ENCODE data around the gene EPB41L4B. TPM values are rescaled to one million over a fixed set of nuclear protein-coding genes. Genes with fewer than 3 reads are reported as not detected.

Gene EPB41L4B
- total RNA-seq, 2 experiments from 2014 or later: 0.34 TPM

DNA sequence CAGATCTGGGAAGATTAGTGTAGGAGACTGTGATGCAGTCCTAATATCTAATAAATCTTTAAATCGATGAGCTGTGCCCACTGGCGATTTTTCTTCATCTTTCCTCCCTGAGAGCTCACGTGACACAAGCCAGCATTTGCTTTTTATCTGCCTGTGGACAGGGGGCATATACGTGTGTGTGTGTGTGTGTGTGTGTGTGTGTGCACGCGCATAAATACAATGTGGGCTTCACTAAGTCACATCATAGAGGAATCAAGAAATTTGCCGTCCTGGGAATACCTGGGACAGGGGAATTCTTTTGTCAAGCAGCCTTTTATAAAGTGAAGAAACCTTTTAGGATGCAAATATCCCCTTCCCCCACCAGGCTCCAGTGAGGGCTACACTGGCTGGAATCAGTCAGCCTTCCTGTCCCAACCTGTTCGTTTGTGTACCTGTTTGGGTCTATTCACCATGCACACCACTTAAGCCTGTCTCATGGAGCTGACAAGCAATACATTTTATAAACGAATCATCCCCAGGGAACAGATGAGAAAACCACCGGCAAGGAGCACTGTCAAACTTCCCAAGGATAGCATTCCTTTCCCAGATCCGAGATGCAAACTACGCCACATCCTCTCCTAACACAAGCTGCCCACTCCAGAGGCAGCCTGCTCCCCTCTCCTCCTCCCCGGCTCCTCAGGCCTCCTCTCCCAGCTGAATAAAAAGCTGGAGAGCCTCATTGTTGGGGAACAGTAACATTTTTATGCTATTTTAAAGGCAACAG is 2.7 kb downstream of the EPB41L4B start:
- ChIA-PET CTCF (interaction anchor here (1.9 kb wide), 1 partner anchor 73 kb away, joined by 6 read pairs; no protein-coding TSS in a partner anchor), POLR2A (no interaction called here)
- intact Hi-C loops (cut with micrococcal nuclease): loop anchor here (5.0 kb wide), 1 partner anchor 76 kb away; no protein-coding TSS in a partner anchor
- Mint-ChIP-seq H3K27me3 (peaks cover 63% of the 10 kb centered on the region), H3K4me3 (no peak overlapping the region), H3K9me3 (no peaks in the 10 kb centered on the region), H3K36me3 (ENCODE audit: low read depth) (no peaks in the 10 kb centered on the region), H3K4me1 (ENCODE audit: low read depth) (peaks cover 11% of the 10 kb centered on the region), H3K27ac (no peak overlapping the region)
- DNase-seq (no peak), ATAC-seq (no peak)
- TF ChIP-seq, protein P1, sequence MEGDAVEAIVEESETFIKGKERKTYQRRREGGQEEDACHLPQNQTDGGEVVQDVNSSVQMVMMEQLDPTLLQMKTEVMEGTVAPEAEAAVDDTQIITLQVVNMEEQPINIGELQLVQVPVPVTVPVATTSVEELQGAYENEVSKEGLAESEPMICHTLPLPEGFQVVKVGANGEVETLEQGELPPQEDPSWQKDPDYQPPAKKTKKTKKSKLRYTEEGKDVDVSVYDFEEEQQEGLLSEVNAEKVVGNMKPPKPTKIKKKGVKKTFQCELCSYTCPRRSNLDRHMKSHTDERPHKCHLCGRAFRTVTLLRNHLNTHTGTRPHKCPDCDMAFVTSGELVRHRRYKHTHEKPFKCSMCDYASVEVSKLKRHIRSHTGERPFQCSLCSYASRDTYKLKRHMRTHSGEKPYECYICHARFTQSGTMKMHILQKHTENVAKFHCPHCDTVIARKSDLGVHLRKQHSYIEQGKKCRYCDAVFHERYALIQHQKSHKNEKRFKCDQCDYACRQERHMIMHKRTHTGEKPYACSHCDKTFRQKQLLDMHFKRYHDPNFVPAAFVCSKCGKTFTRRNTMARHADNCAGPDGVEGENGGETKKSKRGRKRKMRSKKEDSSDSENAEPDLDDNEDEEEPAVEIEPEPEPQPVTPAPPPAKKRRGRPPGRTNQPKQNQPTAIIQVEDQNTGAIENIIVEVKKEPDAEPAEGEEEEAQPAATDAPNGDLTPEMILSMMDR (IDR thresholded peaks at IDR 0.05): no peak

DNA sequence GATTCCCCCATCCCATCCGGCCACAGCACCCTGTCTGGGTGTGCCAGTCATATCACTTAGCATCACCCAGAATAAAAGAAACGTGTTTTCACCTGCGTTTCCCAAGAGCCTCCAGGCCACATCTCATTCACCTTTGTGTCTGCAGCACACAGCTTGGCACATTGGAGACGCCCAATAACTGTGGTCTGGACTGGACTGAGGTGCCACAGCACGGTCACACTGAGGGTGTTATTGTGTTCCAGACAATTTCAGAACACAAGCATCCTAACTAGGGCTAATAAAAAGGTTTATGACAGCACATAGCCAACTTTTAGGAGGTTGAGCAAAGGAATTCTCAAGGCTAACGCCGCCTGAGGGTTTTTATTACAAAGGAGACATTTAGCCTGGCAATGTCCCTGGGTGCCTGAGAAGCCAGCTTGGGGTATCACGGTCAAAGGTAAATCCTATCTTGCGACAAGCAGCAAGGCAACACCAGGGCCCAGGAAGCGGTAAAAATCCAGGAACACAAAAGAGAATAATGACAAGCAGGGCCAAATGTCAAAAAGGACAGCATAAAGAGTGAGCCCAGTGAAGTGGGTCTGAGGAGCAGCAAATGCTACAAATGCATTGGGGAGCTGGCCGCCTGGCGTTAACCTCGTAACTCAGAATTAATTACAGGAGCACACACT is 3.4 kb downstream of the EPB41L4B start:
- Mint-ChIP-seq H3K9me3 (no peaks in the 10 kb centered on the region), H3K4me1 (ENCODE audit: low read depth) (peaks cover 11% of the 10 kb centered on the region), H3K4me3 (no peak overlapping the region), H3K36me3 (ENCODE audit: low read depth) (no peaks in the 10 kb centered on the region), H3K27ac (no peak overlapping the region), H3K27me3 (peaks cover 62% of the 10 kb centered on the region)
- DNase-seq: no peak
- intact Hi-C loops (cut with micrococcal nuclease): loop anchor here (5.0 kb wide), 1 partner anchor 75 kb away; no protein-coding TSS in a partner anchor
- no peak for ATAC-seq
- TF ChIP-seq, protein P1 (IDR thresholded peaks at IDR 0.05): no peak
- ChIA-PET CTCF (interaction anchor here (1.9 kb wide), 1 partner anchor 72 kb away, joined by 6 read pairs; no protein-coding TSS in a partner anchor), POLR2A (no interaction called here)

GRCh38 chr9:109316207-109316640 is 4.6 kb downstream of the EPB41L4B start:
- Mint-ChIP-seq H3K4me1 (ENCODE audit: low read depth) (peaks cover 15% of the 10 kb centered on the region), H3K36me3 (ENCODE audit: low read depth) (no peaks in the 10 kb centered on the region), H3K27ac (no peak overlapping the region), H3K9me3 (no peaks in the 10 kb centered on the region), H3K27me3 (peaks cover 56% of the 10 kb centered on the region), H3K4me3 (no peak overlapping the region)
- no peak for DNase-seq
- POLR2A ChIA-PET: no interaction called here
- TF ChIP-seq, protein P1 (IDR thresholded peaks at IDR 0.05): no peak
- intact Hi-C loops (cut with micrococcal nuclease): loop anchor here (5.0 kb wide), 1 partner anchor 74 kb away; no protein-coding TSS in a partner anchor
- ATAC-seq: no peak
- CTCF ChIA-PET: no interaction called here

- Mint-ChIP-seq H3K9me3 (no peaks in the 10 kb centered on the region), H3K4me3 (no peak overlapping the region), H3K27me3 (peaks cover 56% of the 10 kb centered on the region), H3K4me1 (ENCODE audit: low read depth) (peaks cover 13% of the 10 kb centered on the region), H3K36me3 (ENCODE audit: low read depth) (no peaks in the 10 kb centered on the region), H3K27ac (no peak overlapping the region)
- intact Hi-C loops (cut with micrococcal nuclease): loop anchor here (5.0 kb wide), 1 partner anchor 73 kb away; no protein-coding TSS in a partner anchor
- DNase-seq (no peak), ATAC-seq (no peak)
- POLR2A ChIA-PET: no interaction called here
- CTCF ChIA-PET: no interaction called here
- TF ChIP-seq, protein P1 (IDR thresholded peaks at IDR 0.05): no peak
These were observed 5.2 kb downstream of the EPB41L4B start for GRCh38 chr9:109315480-109316206.
